ENCODE measurements around the gene CITED4.

DNA sequence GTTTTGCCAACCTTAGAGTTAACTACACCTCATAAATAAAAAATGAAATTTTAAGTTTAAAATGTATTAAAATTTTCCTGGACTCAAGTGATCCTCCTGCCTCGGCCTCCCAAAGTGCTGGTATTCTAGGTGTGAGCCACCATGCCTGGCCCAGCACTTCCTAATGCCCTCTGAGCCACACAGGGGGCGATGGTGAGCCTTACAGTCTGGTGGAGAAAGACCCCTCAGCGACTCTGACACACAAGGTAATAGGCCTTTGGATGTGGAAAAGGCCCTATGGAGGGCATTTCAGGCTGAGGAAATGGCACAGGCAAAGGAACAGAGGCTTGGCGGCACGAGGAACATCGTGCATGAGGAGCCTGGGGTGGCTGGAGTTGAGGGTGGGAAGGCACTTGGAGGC is 6.7 kb downstream of the CITED4 start:
- TF ChIP-seq ZNF384 (IDR thresholded peaks at IDR 0.05) (no peak), ARNT (IDR thresholded peaks at IDR 0.05) (no peak), SP1 (IDR thresholded peaks at IDR 0.05) (no peak), SUZ12 (IDR thresholded peaks at IDR 0.05) (no peak), TARDBP (IDR thresholded peaks at IDR 0.05) (no peak), BHLHE40 (IDR thresholded peaks at IDR 0.05; ENCODE audit: borderline replicate concordance) (no peak), LEF1 (IDR thresholded peaks at IDR 0.05; ENCODE audit: borderline replicate concordance) (no peak), FOXK2 (IDR thresholded peaks at IDR 0.05) (no peak), HDGF (IDR thresholded peaks at IDR 0.05; ENCODE audit: borderline replicate concordance) (no peak)
- TF ChIP-seq, protein P1, sequence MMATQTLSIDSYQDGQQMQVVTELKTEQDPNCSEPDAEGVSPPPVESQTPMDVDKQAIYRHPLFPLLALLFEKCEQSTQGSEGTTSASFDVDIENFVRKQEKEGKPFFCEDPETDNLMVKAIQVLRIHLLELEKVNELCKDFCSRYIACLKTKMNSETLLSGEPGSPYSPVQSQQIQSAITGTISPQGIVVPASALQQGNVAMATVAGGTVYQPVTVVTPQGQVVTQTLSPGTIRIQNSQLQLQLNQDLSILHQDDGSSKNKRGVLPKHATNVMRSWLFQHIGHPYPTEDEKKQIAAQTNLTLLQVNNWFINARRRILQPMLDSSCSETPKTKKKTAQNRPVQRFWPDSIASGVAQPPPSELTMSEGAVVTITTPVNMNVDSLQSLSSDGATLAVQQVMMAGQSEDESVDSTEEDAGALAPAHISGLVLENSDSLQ (IDR thresholded peaks at IDR 0.05): no peak

All from HEK293T (cell line).